Calu3 (cell line): ENCODE measurements around the gene TMEM181. TPM values are rescaled to one million over a fixed set of nuclear protein-coding genes. Genes with fewer than 3 reads are reported as not detected.

Experiments used
- BruUV-seq: library from RNA; stranded (reverse); fragments of 400-500 nt; replicated peaks from 2 replicates; lab custom pipeline; 2021; lab: Mats Ljungman, UMichigan
- CTCF ChIA-PET: fragments of 300-600 bp; sonication (Branson Sonifier 250); formaldehyde crosslinking; loops from one replicate; lab custom pipeline; 2022; ENCODE audit warnings: antibody characterized with exemption; lab: Charles Lee
- DNase-seq: peaks from one replicate; pipeline ENCODE4 v3.0.0; 2022
- H3K27ac Mint-ChIP-seq: one replicate; pipeline ENCODE4 v1.8.0; 2022; ENCODE audit warnings: mixed read lengths; ENCODE audit not compliant: unreplicated experiment
- H3K27me3 Mint-ChIP-seq: one replicate; pipeline ENCODE4 v1.8.0; 2022; ENCODE audit warnings: mixed read lengths; ENCODE audit not compliant: unreplicated experiment
- H3K36me3 Mint-ChIP-seq: one replicate; pipeline ENCODE4 v1.8.0; 2022; ENCODE audit warnings: mild to moderate bottlenecking, moderate library complexity, mixed read lengths; ENCODE audit not compliant: insufficient read depth, unreplicated experiment
- H3K4me1 Mint-ChIP-seq: one replicate; pipeline ENCODE4 v1.8.0; 2022; ENCODE audit warnings: mild to moderate bottlenecking, low read depth, mixed read lengths; ENCODE audit not compliant: unreplicated experiment
- H3K4me3 Mint-ChIP-seq: one replicate; pipeline ENCODE4 v1.8.0; 2022; ENCODE audit warnings: mild to moderate bottlenecking, low read depth, moderate library complexity, mixed read lengths; ENCODE audit not compliant: unreplicated experiment
- H3K9me3 Mint-ChIP-seq: one replicate; pipeline ENCODE4 v1.8.0; 2022; ENCODE audit warnings: low read depth, mixed read lengths; ENCODE audit not compliant: unreplicated experiment
- intact Hi-C: fragments of 100-400 bp; cut with micrococcal nuclease; formaldehyde crosslinking; loops from one replicate; pipeline ENCODE4 v1.10.0; 2022; ENCODE audit not compliant: unreplicated experiment
- total RNA-seq: library from RNA; stranded (reverse); gene quantifications from 2 replicates; pipeline ENCODE4 v1.2.3, GENCODE V29; 2022
- TF ChIP-seq, protein P1 (sequence below): fragments of 200-600 bp; IDR thresholded peaks from one replicate; pipeline ENCODE4 v1.8.0; 2022; ENCODE audit warnings: antibody characterized with exemption; ENCODE audit not compliant: unreplicated experiment

The TMEM181 gene
- total RNA-seq, 1 experiment from 2014 or later: 48.7 TPM

DNA sequence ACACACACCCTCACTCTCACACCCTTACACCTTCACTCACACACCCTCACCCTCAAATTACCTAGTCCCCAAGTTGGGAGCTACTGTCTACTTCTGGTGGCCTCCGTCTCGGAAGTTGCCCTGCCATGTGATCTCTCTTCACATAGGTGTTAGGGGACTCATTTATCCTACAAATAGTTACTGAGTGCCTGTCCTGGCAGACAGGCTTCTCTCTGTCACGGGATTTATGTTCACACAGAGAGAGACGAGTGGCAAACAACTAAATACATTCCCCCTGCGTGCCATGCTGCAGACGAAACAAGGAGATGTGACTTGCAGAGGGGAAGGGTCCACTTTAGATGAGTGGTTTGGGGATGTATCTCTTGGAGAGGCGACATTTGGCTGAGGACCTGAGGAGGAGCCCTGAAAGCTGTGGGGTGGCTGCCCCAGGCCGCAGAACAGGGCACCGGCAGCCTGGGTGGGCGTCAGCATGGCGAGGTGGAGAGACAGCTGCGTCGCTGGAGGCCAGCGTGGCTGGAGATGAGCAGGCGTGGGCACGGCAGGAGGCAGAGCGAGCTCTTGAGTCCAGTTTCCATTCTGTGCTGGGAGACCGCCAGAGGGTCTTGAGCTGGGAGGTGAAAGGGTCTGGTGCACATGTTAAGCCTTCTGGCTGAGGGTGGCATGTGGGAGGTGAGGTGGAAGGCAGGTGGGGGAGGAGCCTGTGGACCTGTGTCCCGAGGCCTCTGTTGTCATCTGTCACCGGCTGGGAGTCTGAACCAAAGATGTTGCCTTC, 67.5 kb downstream of the TMEM181 start:
- DNase-seq: no peak
- H3K27me3 Mint-ChIP-seq: no peaks in the 10 kb centered on the region
- no peaks in the 10 kb centered on the region for H3K9me3 Mint-ChIP-seq
- H3K4me1 Mint-ChIP-seq: peaks cover 15% of the 10 kb centered on the region
- TF ChIP-seq, protein P1, sequence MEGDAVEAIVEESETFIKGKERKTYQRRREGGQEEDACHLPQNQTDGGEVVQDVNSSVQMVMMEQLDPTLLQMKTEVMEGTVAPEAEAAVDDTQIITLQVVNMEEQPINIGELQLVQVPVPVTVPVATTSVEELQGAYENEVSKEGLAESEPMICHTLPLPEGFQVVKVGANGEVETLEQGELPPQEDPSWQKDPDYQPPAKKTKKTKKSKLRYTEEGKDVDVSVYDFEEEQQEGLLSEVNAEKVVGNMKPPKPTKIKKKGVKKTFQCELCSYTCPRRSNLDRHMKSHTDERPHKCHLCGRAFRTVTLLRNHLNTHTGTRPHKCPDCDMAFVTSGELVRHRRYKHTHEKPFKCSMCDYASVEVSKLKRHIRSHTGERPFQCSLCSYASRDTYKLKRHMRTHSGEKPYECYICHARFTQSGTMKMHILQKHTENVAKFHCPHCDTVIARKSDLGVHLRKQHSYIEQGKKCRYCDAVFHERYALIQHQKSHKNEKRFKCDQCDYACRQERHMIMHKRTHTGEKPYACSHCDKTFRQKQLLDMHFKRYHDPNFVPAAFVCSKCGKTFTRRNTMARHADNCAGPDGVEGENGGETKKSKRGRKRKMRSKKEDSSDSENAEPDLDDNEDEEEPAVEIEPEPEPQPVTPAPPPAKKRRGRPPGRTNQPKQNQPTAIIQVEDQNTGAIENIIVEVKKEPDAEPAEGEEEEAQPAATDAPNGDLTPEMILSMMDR: no peak
- intact Hi-C loops: no loop called here
- no TSS peak for BruUV-seq
- H3K4me3 Mint-ChIP-seq: no peak overlapping the region
- H3K36me3 Mint-ChIP-seq: peaks cover 53% of the 10 kb centered on the region
- no peak overlapping the region for H3K27ac Mint-ChIP-seq
- CTCF ChIA-PET: interaction anchor here (0.5 to 0.6 kb wide), 3 partner anchors 65 to 252 kb away, joined by 3 read pairs; no protein-coding TSS in a partner anchor

- H3K9me3 Mint-ChIP-seq: no peaks in the 10 kb centered on the region
- H3K36me3 Mint-ChIP-seq: peaks cover 54% of the 10 kb centered on the region
- H3K4me1 Mint-ChIP-seq: peaks cover 19% of the 10 kb centered on the region
- no peaks in the 10 kb centered on the region for H3K27me3 Mint-ChIP-seq
- intact Hi-C loops: no loop called here
- TF ChIP-seq, protein P1: no peak
- H3K27ac Mint-ChIP-seq: no peak overlapping the region
- no TSS peak for BruUV-seq
- no peak for DNase-seq
- H3K4me3 Mint-ChIP-seq: no peak overlapping the region
- CTCF ChIA-PET: no interaction called here
Measured at GRCh38 chr6:158627940-158628211, 68.0 kb downstream of the TMEM181 start.

- CTCF ChIA-PET: no interaction called here
- TF ChIP-seq, protein P1: no peak
- Mint-ChIP-seq H3K27ac (no peak overlapping the region), H3K27me3 (no peaks in the 10 kb centered on the region), H3K4me1 (peaks cover 19% of the 10 kb centered on the region), H3K4me3 (no peak overlapping the region), H3K36me3 (peaks cover 54% of the 10 kb centered on the region), H3K9me3 (no peaks in the 10 kb centered on the region)
- intact Hi-C loops: no loop called here
- BruUV-seq: no TSS peak
- no peak for DNase-seq
Measured at GRCh38 chr6:158628542-158628941, 68.7 kb downstream of the TMEM181 start.

GRCh38 chr6:158629367-158630221, 69.7 kb downstream of the TMEM181 start:
- H3K4me3 Mint-ChIP-seq: no peak overlapping the region
- H3K9me3 Mint-ChIP-seq: no peaks in the 10 kb centered on the region
- intact Hi-C loops: loop anchor here (5.0 kb wide), 1 partner anchor 63 kb away; no protein-coding TSS in a partner anchor
- TF ChIP-seq, protein P1: no peak
- no peak for DNase-seq
- CTCF ChIA-PET: no interaction called here
- H3K4me1 Mint-ChIP-seq: peaks cover 19% of the 10 kb centered on the region
- peaks cover 56% of the 10 kb centered on the region for H3K36me3 Mint-ChIP-seq
- H3K27me3 Mint-ChIP-seq: no peaks in the 10 kb centered on the region
- BruUV-seq: no TSS peak
- H3K27ac Mint-ChIP-seq: no peak overlapping the region
